ENCODE data around the gene TRIM28.

TRIM28 gene

DNA sequence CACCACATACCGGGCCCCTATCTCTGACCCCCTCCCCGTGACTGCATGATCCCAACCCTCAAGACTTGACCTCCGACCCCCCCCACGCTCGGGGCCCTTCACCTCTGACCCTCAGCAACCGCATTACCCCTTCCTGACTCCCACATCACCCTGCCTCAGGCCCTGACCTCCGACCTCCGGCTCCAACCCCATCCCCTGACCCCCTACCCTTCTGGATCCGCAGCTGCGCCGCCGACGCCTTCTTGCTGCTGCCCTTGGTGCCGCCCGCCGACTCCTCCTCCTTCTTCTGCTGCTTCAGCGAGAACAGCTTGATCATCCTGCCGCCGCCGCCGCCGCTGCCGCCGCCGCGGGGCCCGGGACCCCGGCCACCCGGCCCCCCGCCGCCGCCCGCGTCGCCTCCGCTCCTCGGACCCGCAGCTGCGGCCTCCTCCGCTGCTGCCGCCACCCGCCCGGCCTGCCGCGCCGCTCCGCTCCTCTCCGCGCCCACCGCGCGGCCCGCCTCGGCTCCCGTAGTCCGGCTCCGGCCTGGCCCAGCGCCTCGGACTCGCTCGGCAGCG lies 14.3 kb downstream of the TRIM28 start, which contains the start of gene UBE2M:
Gene UBE2M, minus strand, starts transcription at position 546 of the 557 bp plus-strand sequence. Its CDS starts 230 bp downstream, at position 316.
- H3K4me3 ChIP-seq (ENCODE audit: low read length) = peak within 1 kb of the TSS; percentile 99
- no peak for DNase-seq (ENCODE audit: low read depth, low spot score)

DNA sequence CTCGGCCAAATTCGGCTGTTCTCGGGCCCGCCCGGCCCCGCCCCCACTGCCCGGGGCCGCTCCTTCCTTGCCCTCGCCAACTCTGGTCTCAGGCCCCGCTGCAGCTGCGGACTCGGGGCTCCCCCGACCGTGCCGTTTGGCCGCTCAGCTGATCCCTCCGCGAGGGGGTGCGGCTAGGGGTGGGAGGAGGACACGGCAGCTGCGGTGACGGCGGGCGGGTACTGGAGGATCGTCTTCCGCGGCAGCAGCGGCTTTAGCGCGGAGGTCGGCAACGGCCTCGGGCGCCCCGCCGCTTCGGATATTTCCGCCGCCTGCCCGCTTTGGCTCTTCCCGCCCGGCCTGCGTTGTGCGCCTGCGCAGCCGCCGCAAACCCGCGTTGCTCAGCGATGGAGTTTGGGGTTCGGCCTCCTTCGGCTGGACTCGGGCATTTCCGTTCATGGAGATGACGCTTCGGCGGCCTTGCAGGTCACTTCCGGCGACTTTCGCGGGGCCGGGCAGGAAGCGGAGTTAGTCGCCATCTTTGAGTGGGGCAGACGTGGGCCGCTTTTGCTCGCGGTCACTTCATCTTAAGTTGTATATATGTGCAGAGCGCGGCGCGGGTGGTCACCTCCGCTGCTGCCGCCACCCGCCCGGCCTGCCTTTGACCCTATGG lies 14.9 kb downstream of the TRIM28 start:
- peak; percentile 97 for DNase-seq (ENCODE audit: low read depth, low spot score)

DNA sequence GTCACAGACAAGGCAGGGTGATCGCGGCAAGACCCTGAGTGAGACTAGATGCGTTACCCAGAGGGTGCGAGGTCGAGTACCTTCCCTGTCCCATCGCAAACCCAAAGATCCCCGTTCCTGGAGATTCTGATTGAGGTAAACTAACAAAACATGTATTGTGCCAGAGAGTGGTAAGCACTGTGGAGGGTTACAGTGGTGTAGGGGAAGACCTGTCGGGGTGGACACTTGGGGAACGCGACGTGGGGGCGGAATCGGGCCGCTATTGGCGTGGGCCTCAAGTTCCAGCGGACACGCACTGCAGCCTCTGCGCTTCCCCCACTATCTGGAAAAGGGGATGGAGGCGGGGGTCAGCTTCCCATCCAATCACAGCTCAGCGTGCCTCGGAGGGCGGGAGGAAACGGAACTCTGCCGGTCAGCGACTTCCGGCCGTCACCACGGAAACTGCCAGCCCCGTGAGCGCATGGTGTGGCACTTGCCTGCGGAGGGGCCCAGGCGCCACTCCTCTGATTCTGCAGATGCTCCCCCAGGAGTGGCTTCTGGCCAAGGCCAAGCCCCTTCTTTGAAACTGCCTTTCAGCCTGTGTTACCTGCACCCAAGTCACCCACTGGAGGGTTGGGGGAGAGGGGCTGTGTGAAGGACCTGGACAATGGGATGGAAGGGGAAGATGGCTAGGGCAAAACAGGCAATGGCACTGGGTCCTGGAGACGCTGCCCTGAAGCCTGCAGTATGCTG lies 15.6 kb downstream of the TRIM28 start:
- peak; percentile 75 for DNase-seq (ENCODE audit: low read depth, low spot score)

More for the DNA sequence above, 14.9 kb downstream of the TRIM28 start:
- H3K4me3 ChIP-seq (ENCODE audit: low read length) = peak overlapping the region; percentile 99

DNA sequence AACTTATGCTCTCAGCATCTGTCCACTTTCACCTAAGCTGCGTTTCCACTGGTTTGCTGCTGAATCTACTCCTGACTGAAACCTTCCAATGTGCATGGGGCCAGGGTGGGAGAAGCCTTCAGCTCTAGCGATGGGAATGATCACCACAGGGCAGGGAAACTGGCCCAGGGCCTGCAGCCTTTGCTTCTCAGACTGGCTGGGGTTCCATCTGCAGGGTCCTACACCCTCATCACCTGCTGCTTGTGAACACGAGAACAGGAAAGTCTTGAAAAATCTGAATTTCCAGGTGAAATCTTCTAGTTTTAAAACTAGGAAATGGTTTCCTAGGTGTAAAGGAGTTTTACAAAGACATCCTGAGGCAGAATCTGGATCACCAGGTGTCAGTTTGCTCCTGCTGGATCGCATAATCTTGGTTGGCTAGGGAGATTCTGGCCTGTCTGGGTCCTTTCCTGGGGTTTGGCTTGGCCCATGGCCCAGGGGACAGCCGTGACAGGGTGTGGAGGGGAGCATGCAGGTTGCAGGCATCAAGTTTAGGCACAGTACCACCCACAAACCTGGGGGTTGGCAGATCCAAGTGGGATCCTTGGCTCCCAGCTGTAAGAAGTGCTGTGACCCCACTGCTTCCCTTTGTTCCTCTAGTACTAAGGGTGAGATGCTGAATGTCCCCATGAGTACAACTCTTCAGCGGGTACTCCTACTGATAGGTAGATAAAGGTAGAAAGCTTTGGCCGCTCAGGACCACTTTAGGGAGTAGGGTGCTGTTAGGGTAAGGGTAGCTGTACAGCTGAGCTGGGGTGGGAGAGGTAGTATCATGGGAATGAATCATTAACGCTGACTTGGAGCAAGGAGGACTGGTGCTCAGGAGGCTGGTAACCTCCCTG lies 16.4 kb downstream of the TRIM28 start:
- peak overlapping the region; percentile 99 for H3K4me3 ChIP-seq (ENCODE audit: low read length)
- no peak for DNase-seq (ENCODE audit: low read depth, low spot score)

More for the DNA sequence above, 15.6 kb downstream of the TRIM28 start:
- H3K4me3 ChIP-seq (ENCODE audit: low read length) = peak overlapping the region; percentile 99

DNA sequence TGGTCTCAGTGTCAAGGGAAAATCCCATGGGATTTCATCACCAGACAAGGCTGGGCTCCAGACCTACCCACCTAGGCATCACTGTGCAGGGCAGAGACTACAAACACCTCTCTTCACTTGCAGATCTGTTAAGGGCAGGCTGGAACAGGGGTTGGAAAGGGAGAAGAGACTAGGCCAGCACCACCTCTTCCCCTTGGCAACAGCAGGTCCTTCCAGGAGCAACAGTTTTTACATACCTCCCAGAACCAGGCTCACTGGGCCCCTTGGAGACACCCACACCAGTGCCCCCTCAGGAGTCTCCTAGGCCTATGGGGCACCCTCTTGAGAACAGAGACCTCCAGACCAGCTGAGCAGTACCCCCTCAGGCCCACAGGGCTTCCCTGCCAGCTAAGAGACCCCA lies 17.1 kb downstream of the TRIM28 start:
- DNase-seq (ENCODE audit: low read depth, low spot score) = no peak

DNA sequence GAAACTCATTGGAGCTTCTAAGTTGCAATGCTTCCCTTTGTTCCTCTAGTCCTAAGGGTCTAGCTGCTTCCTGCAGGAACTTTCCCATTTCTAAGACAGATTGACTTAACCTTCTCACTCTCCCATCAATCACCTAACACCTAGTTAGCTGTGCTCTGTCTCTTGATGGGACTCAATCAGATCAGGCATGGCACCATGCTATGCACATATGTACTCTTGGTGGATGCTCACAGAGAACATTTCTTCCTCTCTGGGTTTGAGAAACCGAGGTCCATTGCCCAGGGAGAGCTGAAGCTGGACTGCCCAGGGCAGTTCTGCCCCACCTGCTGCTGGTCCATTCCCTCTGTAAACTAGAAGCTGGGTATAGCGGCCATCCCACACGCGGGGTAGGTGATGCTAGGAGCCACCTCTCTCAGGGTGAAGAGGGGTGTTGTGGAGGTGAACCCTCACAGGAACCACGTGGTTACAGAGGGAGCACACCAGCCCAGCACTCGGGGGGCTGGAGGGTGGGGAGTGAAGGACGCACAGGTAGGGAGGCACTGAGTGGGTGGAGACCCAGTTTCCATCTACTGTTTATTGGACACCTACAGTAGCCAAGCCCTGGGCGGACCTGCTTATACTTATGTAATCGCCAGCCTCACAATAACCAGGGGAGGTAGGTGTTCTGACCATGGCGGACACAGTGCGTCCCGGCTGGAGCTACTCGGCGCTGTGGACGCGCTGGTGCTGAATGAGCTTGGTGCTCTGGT lies 17.7 kb downstream of the TRIM28 start:
- DNase-seq (ENCODE audit: low read depth, low spot score) = no peak
- H3K4me3 ChIP-seq (ENCODE audit: low read length) = no peak overlapping the region

More for the DNA sequence above, 17.1 kb downstream of the TRIM28 start:
- H3K4me3 ChIP-seq (ENCODE audit: low read length) = no peak overlapping the region

DNA sequence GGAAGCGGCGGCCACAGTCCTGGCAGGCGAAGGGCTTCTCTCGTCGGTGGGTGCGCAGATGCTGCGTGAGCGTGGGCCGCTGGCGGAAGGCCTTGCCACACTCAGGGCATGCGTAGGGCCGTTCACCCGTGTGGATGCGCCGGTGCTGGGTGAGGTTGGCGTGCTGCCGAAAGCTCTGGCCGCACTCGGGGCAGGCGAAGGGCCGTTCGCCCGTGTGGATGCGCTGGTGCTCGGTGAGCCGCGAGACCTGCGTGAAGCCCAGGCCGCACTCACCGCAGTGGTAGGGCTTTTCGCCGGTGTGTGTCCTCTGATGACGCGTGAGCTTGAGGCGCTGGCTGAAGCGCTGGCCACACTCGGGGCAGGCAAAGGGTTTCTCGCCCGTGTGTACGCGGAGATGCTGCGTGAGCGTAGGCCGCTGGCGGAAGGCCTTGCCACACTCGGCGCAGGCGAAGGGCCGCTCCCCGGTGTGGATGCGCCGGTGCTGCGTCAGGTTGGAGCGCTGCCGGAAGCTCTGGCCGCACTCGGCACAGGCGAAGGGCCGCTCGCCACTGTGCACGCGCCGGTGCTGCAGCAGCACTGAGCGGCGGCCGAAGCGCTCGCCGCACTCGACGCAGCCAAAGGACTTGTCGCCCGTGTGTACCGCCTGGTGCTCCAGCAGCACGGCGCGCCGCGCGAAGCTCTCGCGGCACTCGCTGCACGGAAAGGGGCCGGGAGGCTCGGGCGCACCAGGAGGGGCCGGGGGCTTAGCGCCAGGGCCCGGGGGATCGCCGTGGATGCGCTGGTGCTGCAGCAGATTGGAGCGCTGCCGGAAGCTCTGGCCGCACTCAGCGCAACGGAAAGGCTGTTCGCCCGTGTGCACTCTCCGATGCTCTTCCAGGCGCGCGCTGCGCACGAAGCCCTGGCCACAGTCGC lies 18.5 kb downstream of the TRIM28 start:
- DNase-seq (ENCODE audit: low read depth, low spot score) = no peak
- H3K4me3 ChIP-seq (ENCODE audit: low read length) = no peak overlapping the region

DNA sequence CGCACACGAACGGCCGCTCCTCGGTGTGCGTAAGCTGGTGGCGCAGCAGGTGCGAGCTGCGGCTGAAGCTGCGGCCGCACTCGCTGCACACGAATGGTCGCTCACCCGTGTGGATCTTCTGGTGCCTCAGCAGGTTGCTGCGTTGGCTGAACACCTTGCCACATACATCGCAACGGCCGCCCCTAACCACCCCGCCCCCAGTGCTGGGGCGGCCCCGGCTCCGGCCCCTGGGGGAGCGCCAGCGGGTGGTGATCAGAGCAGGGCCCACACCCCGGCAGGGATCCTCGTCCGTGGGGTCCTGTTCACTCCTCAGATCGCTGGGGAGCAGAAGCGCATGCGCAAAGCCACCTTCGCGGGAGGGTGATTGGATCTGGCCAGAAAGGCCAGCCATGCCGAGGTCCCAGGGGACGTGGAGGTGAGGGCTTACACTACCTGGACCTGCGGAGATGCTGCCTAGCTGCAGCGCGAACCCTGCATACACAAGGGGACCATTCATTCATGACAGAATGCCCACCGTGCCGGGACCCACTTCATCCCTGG lies 19.2 kb downstream of the TRIM28 start:
- no peak for DNase-seq (ENCODE audit: low read depth, low spot score)
- H3K4me3 ChIP-seq (ENCODE audit: low read length) = no peak overlapping the region

DNA sequence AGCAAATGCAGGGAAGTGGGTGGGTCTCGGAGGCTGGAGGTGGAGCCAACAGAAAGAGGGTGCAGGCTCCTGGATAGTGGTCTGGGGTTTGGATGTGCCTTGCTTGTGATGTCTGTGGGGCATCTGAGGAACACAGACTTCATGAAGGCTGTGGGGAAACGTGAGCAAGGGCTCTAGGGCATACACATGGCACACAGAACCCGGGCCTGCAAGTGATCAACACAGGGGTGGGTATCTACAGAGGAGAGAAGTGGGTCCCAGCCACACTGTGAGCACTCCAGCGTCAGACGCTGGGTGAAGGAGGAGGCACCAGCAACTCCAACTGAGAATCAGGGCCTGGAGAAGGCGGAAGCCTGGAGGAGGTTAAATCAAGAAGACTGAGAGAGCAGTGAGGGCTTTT lies 20.0 kb downstream of the TRIM28 start:
- DNase-seq (ENCODE audit: low read depth, low spot score) = no peak
- no peak overlapping the region for H3K4me3 ChIP-seq (ENCODE audit: low read length)

DNA sequence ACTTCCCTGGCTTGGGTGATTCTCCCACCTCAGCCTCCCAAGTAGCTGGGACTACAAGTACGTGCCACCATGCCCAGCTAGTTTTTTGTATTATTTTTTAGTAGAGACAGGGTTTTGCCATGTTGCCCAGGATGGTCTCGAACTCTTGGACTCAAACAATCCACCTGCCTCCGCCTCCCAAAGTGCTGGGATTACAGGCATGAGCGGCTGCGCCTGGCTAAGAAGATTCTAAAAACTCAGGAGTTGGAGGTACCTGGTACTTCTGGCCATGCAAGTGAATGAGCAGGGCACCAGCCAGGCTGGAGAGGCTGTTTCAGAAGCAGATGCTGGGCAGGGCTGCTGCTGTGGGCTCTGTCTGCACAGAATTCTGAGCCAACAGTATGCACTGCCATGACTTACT lies 23.1 kb downstream of the TRIM28 start:
- DNase-seq (ENCODE audit: low read depth, low spot score) = no peak
- H3K4me3 ChIP-seq (ENCODE audit: low read length) = no peak overlapping the region

DNA sequence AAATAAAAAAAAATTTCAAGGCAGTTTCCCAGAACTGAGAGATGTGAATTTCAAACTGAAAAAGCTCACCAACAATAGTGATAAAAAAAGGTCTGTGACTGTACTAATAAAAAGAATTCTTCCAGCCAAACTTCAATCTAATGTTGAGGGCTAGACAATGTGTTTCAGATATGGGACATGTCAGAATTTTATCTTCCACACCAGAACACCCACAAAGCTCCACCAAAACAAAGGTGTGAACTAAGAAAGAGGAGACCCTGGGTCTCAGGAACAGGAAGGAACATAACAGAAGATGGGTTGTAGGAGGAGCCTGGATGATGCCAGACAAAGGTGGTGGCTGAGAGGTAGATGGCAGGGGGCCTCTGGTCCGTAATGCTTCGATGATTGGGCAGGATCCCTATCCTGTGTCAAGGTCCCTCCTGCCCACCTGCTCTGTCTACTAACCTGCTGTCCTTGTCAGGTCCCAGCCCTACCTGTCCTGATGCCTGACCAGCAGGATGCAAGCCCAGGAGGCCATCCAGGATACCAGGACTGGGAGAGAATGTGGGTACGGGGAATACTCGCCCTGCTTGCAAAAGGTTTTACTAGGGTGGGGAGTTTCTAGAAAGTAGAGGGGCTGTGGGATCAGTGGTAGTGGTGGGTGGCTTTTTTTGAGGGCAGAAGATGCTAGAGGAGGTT lies 24.7 kb downstream of the TRIM28 start:
- no peak for DNase-seq (ENCODE audit: low read depth, low spot score)
- no peak overlapping the region for H3K4me3 ChIP-seq (ENCODE audit: low read length)

DNA sequence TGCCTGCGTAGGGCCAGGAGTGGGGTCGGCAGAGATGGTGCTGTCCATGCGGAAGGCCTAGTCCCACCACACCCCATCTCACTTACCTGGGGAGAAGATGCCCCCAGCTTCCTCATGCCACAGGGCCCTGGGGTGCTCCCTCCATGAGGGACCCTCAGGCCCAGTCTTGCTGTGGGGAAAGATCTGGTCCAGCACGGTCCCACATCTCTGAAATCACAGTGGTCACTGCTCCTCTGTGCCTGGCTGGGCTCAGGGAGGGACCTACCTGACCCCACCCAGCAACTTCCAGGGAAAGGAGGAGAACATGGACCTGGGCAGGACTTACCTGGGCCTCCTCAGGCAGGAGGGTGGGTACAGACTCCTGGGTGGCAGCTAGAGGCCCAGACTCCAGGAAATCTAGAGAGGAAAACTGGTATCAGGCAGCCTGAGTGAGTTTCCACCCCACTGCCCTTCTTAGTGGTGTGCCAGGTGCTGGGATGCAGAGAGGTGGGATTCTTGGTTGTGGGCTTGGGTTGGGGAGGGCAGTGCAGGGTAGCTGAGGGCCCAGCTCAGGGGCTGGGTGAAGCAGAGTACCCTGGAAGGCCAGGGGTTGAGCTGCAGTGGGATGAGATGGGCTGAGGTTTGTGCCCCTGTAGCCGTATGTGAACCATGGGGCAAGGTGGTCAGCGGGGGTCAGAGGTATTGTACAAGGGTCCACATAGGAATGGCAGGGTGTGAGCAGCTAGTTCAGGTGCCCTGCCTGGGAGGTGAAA lies 25.5 kb downstream of the TRIM28 start:
- DNase-seq (ENCODE audit: low read depth, low spot score) = no peak
- no peak overlapping the region for H3K4me3 ChIP-seq (ENCODE audit: low read length)

DNA sequence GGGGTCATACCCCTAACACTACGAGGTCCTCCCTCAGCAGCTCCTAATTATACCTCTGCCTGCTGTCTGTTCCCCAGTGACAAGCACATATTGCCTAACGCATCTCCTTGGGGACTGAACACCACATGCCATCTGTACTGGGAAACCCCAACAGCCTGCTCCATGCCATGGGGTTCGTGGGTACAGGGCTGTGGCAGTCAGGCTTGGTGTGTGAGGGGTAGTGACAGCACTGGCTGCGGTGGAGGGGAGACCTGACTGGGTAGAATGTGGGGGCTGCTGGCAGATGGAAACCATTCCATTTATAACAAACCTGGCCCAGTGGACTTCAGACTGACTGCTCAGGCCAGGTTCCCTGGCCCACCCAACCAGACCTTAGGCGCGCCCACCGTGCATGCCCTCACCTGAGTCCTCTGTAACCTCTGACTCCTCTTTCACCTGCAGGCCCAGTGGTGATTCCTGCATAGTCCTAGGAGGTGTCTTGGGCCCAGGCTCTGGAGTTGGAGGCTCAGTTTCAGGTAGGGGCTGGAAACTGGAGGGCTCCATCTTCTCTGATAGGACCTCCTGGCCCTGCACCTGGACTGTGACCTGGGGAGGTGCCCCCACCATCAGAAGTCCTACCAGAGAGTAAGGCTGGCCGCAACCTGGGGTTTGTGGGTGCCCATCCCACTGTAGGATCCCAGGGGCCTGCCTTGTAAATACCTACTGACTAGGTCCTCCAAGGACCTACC lies 26.2 kb downstream of the TRIM28 start:
- no peak overlapping the region for H3K4me3 ChIP-seq (ENCODE audit: low read length)

DNA sequence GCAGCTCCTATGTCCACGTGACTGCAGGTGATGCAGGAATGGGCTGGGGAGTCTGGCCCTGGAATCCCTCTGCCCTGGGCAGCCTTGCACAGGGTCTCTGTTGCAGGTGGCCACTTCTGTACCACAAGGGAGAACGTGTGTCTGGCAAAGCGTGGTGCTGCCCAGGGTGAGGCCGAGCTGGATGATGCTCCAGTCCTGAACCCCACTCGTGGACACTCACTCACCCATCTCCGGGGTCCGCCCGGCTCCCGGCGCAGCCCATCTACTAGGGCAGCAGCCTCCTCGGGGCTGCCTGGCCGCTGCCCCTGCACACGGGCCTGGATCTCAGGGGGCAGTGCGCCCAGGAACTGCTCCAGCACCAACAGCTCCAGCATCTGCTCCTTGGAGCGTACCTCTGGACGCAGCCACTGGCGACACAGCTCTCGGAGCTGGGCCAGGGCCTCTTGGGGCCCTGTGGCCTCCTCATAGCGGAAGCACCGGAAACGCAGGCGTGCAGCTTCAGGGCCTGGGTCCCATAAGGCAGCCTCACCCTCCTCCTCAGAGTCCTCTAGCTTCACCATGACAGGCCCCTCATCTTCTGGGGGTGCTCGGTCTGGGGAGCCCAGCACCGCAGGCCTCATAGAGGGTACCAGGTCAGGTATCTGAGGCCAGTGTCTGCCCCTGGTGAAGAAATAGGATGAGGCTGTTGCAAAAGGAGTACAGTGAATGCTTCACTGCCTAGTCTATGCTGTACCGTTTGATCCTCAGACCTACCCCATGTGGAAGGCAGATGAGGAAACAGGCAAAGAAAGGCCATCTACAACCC lies 27.1 kb downstream of the TRIM28 start:
- no peak overlapping the region for H3K4me3 ChIP-seq (ENCODE audit: low read length)
- no peak for DNase-seq (ENCODE audit: low read depth, low spot score)

More for the DNA sequence above, 26.2 kb downstream of the TRIM28 start:
- DNase-seq (ENCODE audit: low read depth, low spot score) = no peak

DNA sequence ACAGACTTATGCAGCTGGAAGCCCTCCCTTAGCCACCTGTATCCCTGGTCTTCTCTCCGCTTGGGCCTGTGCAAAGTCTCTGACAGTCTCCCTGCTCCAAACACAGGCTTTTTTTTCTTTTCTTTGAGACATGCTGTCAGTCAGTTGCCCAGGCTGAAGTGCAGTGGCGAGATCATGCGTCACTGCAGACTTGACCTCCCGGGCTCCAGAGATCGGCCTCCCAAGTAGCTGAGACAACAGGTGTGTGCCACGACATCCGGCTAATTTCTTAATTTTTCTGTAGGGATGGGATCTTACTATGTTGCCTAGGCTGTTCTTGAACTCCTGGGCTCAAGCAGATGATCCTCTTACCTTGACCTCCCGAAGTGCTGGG lies 27.7 kb downstream of the TRIM28 start:
- H3K4me3 ChIP-seq (ENCODE audit: low read length) = no peak overlapping the region
- DNase-seq (ENCODE audit: low read depth, low spot score) = no peak

Data from Jurkat, Clone E6-1 (cell line).